NT2/D1 (cell line): ENCODE results near the gene MRPS23.

Experiments used
- DNase-seq: peaks from one replicate; pipeline ENCODE4 v3.0.0-alpha.2; 2011; ENCODE audit warnings: low read depth, low spot score
- H3K27me3 ChIP-seq: 2 replicates; pipeline ENCODE4 v1.6.0; 2011; ENCODE audit warnings: mild to moderate bottlenecking; ENCODE audit not compliant: insufficient read length, insufficient read depth
- H3K36me3 ChIP-seq: 2 replicates; pipeline ENCODE4 v1.6.1; 2011; ENCODE audit warnings: mild to moderate bottlenecking, low read length, mixed read lengths; ENCODE audit not compliant: insufficient read depth, insufficient read length
- H3K4me1 ChIP-seq: 2 replicates; pipeline ENCODE4 v1.5.1; 2011; ENCODE audit not compliant: insufficient read depth, insufficient read length
- H3K4me3 ChIP-seq: 2 replicates; pipeline ENCODE4 v1.5.1; 2011; ENCODE audit warnings: low read depth; ENCODE audit not compliant: insufficient read length
- H3K9ac ChIP-seq: 2 replicates; pipeline ENCODE4 v1.6.0; 2011; ENCODE audit warnings: low read depth; ENCODE audit not compliant: insufficient read length
- H3K9me3 ChIP-seq: 2 replicates; pipeline ENCODE4 v1.5.1; 2011; ENCODE audit warnings: mild to moderate bottlenecking, low read length; ENCODE audit not compliant: insufficient read depth
- SUZ12 ChIP-seq: IDR thresholded peaks from 2 replicates; pipeline ENCODE4 v1.6.1; 2011; ENCODE audit not compliant: insufficient read length, insufficient read depth; ENCODE audit errors: extremely low read depth
- YY1 ChIP-seq: IDR thresholded peaks from 2 replicates; pipeline ENCODE4 v1.6.1; 2011; ENCODE audit not compliant: insufficient read length, insufficient read depth
- ZNF274 ChIP-seq: IDR thresholded peaks from 2 replicates; pipeline ENCODE4 v1.6.1; 2011; ENCODE audit warnings: mild to moderate bottlenecking, low read depth, low read length

The MRPS23 gene

GRCh38 chr17:57838857-57839570, 10.8 kb downstream of the MRPS23 start:
- DNase-seq: no peak
- TF ChIP-seq YY1 (no peak), ZNF274 (no peak), SUZ12 (no peak)
- peaks cover 62% of the 10 kb centered on the region for H3K36me3 ChIP-seq
- no peak overlapping the region for H3K9ac ChIP-seq
- no peak overlapping the region for H3K4me3 ChIP-seq
- no peaks in the 10 kb centered on the region for H3K9me3 ChIP-seq
- no peaks in the 10 kb centered on the region for H3K27me3 ChIP-seq
- peaks cover 3% of the 10 kb centered on the region for H3K4me1 ChIP-seq

GRCh38 chr17:57838453-57838852, 11.4 kb downstream of the MRPS23 start:
- Histone ChIP-seq H3K9me3 (no peaks in the 10 kb centered on the region), H3K27me3 (no peaks in the 10 kb centered on the region), H3K36me3 (peaks cover 58% of the 10 kb centered on the region), H3K4me3 (no peak overlapping the region), H3K9ac (no peak overlapping the region), H3K4me1 (peaks cover 5% of the 10 kb centered on the region)
- DNase-seq: no peak
- TF ChIP-seq SUZ12 (no peak), ZNF274 (no peak), YY1 (no peak)

- Histone ChIP-seq H3K27me3 (no peaks in the 10 kb centered on the region), H3K9me3 (no peaks in the 10 kb centered on the region), H3K4me3 (no peak overlapping the region), H3K9ac (no peak overlapping the region), H3K36me3 (peaks cover 31% of the 10 kb centered on the region), H3K4me1 (peaks cover 15% of the 10 kb centered on the region)
- no peak for DNase-seq
- TF ChIP-seq ZNF274 (no peak), YY1 (no peak), SUZ12 (no peak)
Measured at GRCh38 chr17:57835333-57835900, 14.4 kb downstream of the MRPS23 start.

GRCh38 chr17:57834146-57834741, 15.6 kb downstream of the MRPS23 start:
- peaks cover 15% of the 10 kb centered on the region for H3K4me1 ChIP-seq
- no peak overlapping the region for H3K9ac ChIP-seq
- H3K4me3 ChIP-seq: no peak overlapping the region
- peaks cover 21% of the 10 kb centered on the region for H3K36me3 ChIP-seq
- no peaks in the 10 kb centered on the region for H3K9me3 ChIP-seq
- no peaks in the 10 kb centered on the region for H3K27me3 ChIP-seq
- no peak for TF ChIP-seq ZNF274
- no peak for TF ChIP-seq YY1
- no peak for TF ChIP-seq SUZ12
- DNase-seq: no peak

GRCh38 chr17:57833179-57833939, 16.5 kb downstream of the MRPS23 start:
- Histone ChIP-seq H3K4me3 (no peak overlapping the region), H3K4me1 (peaks cover 15% of the 10 kb centered on the region), H3K27me3 (no peaks in the 10 kb centered on the region), H3K36me3 (peaks cover 12% of the 10 kb centered on the region), H3K9me3 (no peaks in the 10 kb centered on the region), H3K9ac (no peak overlapping the region)
- DNase-seq: peak; percentile 70
- TF ChIP-seq ZNF274 (no peak), YY1 (no peak), SUZ12 (no peak)

- peaks cover 15% of the 10 kb centered on the region for H3K4me1 ChIP-seq
- TF ChIP-seq ZNF274 (no peak), SUZ12 (no peak), YY1 (no peak)
- H3K36me3 ChIP-seq: peaks cover 7% of the 10 kb centered on the region
- H3K9ac ChIP-seq: peak overlapping the region; percentile 18
- H3K4me3 ChIP-seq: no peak overlapping the region
- H3K27me3 ChIP-seq: no peaks in the 10 kb centered on the region
- no peak for DNase-seq
- H3K9me3 ChIP-seq: no peaks in the 10 kb centered on the region
Measured at GRCh38 chr17:57832314-57833178, 17.3 kb downstream of the MRPS23 start.
